ENCODE data around the gene ATXN7L2.

The ATXN7L2 gene

GRCh38 chr1:109499081-109499480 lies 15.4 kb downstream of the ATXN7L2 start:
- no peak for DNase-seq (ENCODE audit: low read depth)

- peak; percentile 30 for DNase-seq (ENCODE audit: low read depth)
Observed at GRCh38 chr1:109499661-109500536, 16.2 kb downstream of the ATXN7L2 start.

- no peak for DNase-seq (ENCODE audit: low read depth)
Observed at GRCh38 chr1:109500941-109501381, 17.3 kb downstream of the ATXN7L2 start.

- no peak for DNase-seq (ENCODE audit: low read depth)
Observed at GRCh38 chr1:109501644-109502363, 18.1 kb downstream of the ATXN7L2 start.

GRCh38 chr1:109502364-109502851 lies 18.7 kb downstream of the ATXN7L2 start:
- peak; percentile 32 for DNase-seq (ENCODE audit: low read depth)

- no peak for DNase-seq (ENCODE audit: low read depth)
Observed at GRCh38 chr1:109503935-109504334, 20.2 kb downstream of the ATXN7L2 start.

GRCh38 chr1:109504974-109505373 lies 21.3 kb downstream of the ATXN7L2 start:
- DNase-seq (ENCODE audit: low read depth) = no peak

GRCh38 chr1:109508001-109508872 lies 24.5 kb downstream of the ATXN7L2 start:
- no peak for DNase-seq (ENCODE audit: low read depth)

- DNase-seq (ENCODE audit: low read depth) = no peak
Observed at GRCh38 chr1:109508873-109509175, 25.1 kb downstream of the ATXN7L2 start.

- peak; percentile 41 for DNase-seq (ENCODE audit: low read depth)
Observed at GRCh38 chr1:109509176-109510134, 25.8 kb downstream of the ATXN7L2 start, which contains the start of gene AMIGO1. Gene AMIGO1 (minus strand): TSS chr1:109509727. CDS start chr1:109508912, 815 bp downstream.

- DNase-seq (ENCODE audit: low read depth) = no peak
Observed at GRCh38 chr1:109513110-109513710, 29.5 kb downstream of the ATXN7L2 start.

- no peak for DNase-seq (ENCODE audit: low read depth)
Observed at GRCh38 chr1:109514846-109515245, 31.1 kb downstream of the ATXN7L2 start.

GRCh38 chr1:109516872-109517271 lies 33.2 kb downstream of the ATXN7L2 start:
- DNase-seq (ENCODE audit: low read depth) = no peak

GRCh38 chr1:109517337-109517736 lies 33.6 kb downstream of the ATXN7L2 start:
- DNase-seq (ENCODE audit: low read depth) = no peak

GRCh38 chr1:109521002-109521951 lies 37.6 kb downstream of the ATXN7L2 start:
- no peak for DNase-seq (ENCODE audit: low read depth)

GRCh38 chr1:109522026-109522425 lies 38.3 kb downstream of the ATXN7L2 start:
- DNase-seq (ENCODE audit: low read depth) = no peak

- DNase-seq (ENCODE audit: low read depth) = no peak
Observed at GRCh38 chr1:109523706-109524105, 40.0 kb downstream of the ATXN7L2 start.

- no peak for DNase-seq (ENCODE audit: low read depth)
Observed at GRCh38 chr1:109527098-109527811, 43.5 kb downstream of the ATXN7L2 start.

Data from stimulated activated CD8-positive, alpha-beta memory T cell treated with anti-CD3 and anti-CD28 coated beads, Interleukin-12 subunit alpha, Interleukin-12 subunit beta, amount 100 ng/mL, for 1 hour (primary cell).